Peyer's patch (tissue), 4 donors: ENCODE data around the gene RNASEH2A.

Experiments used
- CTCF ChIP-seq, 6 experiments: fragments of 450-650 bp in 4 of 6; fragments of 200-600 bp in 2 of 6; sonication (generic) in 1 of 6; IDR thresholded peaks; one replicate each; pipeline ENCODE4 v1.5.1; 2017 to 2019; ENCODE audit warnings: antibody characterized with exemption in 6 of 6, mild to moderate bottlenecking in 3 of 6, moderate library complexity in 1 of 6
- POLR2A ChIP-seq, 2 donors: fragments of 450-650 bp; IDR thresholded peaks; one replicate each; pipeline ENCODE4 v1.5.1; 2017; ENCODE audit warnings: antibody characterized with exemption in 2 of 2, mild to moderate bottlenecking in 2 of 2, moderate library complexity in 2 of 2

- TF ChIP-seq CTCF (IDR thresholded peaks at IDR 0.05), result peak in 2 of 6 experiments; percentile 22 to 25
- no peak for TF ChIP-seq POLR2A (IDR thresholded peaks at IDR 0.05)
These were observed 19.1 kb downstream of the RNASEH2A start for GRCh38 chr19:12825254-12826131.
